GM10248 (cell line): ENCODE measurements around the gene KLRC4.
"Not testable (repeated sequence)": the region's sequence is repeated elsewhere in the genome, so short reads cannot be mapped to it uniquely, and the experiment has no call there.

Experiments used
- CTCF ChIA-PET: fragments of 300-600 bp; sonication (Branson Sonifier 250); formaldehyde crosslinking; extraction: SDS; loops from one replicate; lab custom pipeline; 2021; ENCODE audit warnings: antibody characterized with exemption; lab: Yijun Ruan, JAX
- POLR2A ChIA-PET: fragments of 350-650 bp; sonication (Branson Sonifier 250); formaldehyde crosslinking; extraction: SDS; loops from one replicate; lab custom pipeline; 2020; ENCODE audit warnings: antibody characterized with exemption; lab: Yijun Ruan, JAX
- DNase-seq: peaks from one replicate; pipeline ENCODE4 v3.0.0; 2012; ENCODE audit errors: extremely low spot score
- TF ChIP-seq, protein P1 (sequence below): IDR thresholded peaks from 2 replicates; pipeline ENCODE4 v1.5.1; 2012; ENCODE audit warnings: mild to moderate bottlenecking, low read depth; ENCODE audit errors: extremely low read depth, missing control alignments, control extremely low read depth

KLRC4 gene

DNA sequence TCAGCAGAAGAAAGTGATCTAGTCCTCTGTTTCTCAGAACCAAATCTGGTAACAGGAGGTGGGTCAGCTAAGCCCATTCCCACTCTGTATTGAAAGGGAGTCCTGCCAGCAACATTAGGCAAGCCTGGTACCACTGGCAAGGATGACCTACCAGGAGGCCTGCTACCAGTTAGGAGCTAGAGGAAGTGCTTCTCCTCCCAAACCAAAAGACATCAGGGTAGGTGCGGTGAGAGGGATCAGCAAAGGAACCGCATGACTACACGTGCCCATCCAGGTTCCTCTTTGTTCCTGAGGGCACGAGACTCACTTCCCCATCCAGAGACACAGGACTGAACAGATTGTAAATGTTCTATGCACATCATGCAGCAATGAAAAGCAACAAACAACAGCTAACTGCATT is 2.8 kb downstream of the KLRC4 start:
- ChIA-PET CTCF (interaction anchor here (1.0 kb wide), 1 partner anchor 11 kb away, joined by 3 read pairs; no protein-coding TSS in a partner anchor), POLR2A (no interaction called here)
- no peak for DNase-seq
- TF ChIP-seq, protein P1, sequence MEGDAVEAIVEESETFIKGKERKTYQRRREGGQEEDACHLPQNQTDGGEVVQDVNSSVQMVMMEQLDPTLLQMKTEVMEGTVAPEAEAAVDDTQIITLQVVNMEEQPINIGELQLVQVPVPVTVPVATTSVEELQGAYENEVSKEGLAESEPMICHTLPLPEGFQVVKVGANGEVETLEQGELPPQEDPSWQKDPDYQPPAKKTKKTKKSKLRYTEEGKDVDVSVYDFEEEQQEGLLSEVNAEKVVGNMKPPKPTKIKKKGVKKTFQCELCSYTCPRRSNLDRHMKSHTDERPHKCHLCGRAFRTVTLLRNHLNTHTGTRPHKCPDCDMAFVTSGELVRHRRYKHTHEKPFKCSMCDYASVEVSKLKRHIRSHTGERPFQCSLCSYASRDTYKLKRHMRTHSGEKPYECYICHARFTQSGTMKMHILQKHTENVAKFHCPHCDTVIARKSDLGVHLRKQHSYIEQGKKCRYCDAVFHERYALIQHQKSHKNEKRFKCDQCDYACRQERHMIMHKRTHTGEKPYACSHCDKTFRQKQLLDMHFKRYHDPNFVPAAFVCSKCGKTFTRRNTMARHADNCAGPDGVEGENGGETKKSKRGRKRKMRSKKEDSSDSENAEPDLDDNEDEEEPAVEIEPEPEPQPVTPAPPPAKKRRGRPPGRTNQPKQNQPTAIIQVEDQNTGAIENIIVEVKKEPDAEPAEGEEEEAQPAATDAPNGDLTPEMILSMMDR = no peak

DNA sequence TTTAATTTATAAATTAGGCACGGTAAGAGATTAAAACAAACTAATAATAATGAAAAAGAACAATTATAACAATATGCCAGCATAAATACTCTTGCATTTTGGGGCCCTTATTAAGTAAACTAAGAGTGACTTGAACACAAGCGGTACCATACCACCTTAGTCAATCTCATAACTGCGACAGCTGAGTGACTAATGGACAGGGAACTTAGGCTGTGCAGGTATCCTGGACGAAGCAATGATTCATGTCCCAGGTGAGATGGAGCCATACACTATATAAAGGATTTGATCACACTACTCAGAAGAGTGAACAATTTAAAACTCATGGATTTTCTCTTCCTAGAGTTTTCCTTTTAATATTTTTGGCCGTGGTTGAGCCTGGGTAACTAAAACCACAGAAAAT is 4.3 kb downstream of the KLRC4 start:
- ChIA-PET CTCF (interaction anchor here (1.4 kb wide), 1 partner anchor 74 kb away, joined by 3 read pairs; no protein-coding TSS in a partner anchor), POLR2A (no interaction called here)
- DNase-seq = no peak
- TF ChIP-seq, protein P1 = no peak

DNA sequence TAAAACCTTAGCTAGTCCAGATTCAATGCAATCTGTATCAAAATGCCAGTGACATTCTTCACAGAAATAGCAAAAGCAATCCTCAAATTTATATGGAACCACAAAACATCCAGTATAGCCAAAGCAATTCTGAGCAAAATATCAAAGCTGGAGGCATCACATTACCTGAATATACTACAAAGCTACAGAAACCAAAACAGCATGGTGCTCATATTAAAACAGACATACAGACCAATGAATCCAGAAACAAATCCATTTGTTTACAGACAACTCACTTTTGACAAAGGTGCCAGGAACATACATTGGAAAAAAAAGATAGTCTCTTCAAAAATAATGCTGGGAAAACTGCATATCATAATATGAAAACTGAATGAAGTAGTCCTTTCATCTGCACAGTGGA is 4.8 kb downstream of the KLRC4 start:
- ChIA-PET POLR2A (no interaction called here), CTCF (interaction anchor here (1.4 kb wide), 1 partner anchor 74 kb away, joined by 3 read pairs; no protein-coding TSS in a partner anchor)
- TF ChIP-seq, protein P1 = no peak
- no peak for DNase-seq

DNA sequence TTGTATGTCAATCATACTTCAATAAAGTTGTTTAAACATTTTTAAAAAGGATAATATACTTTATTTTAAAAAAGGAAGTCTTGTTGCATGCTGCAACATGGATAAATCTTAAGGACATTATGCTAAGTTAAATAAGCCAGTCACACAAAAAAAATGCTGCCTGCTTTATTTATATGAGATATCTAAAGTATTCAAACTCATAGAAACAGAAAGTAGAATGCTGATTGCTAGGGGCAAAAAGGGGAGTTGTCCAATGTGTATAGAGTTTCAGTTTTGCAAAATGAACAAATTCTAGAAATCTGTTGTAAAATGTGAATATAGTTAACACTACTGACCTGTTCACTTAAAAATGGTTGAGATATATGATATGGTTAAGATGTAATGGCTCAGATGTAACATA is 8.7 kb downstream of the KLRC4 start:
- ChIA-PET POLR2A (no interaction called here), CTCF (no interaction called here)
- TF ChIP-seq, protein P1 = no peak

DNA sequence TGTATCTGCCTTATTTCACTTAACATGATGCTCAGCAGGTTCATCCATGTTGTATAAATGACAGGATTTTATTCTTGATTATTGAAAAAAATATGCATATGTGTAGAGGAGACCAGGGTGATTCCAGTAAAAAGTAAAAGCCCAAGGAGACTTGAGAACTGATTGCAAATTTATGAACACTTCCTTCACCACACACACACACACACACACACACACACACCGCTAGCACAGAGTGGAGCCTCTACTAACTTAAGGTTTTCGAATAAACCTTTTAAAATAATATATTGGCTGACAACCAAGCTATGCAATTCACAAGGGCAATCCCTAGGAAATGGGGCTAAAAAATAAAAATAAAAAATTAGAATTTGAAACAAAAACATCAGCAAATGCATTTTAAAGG is 11.4 kb downstream of the KLRC4 start:
- DNase-seq = no peak
- POLR2A ChIA-PET = no interaction called here
- TF ChIP-seq, protein P1 = no peak
- CTCF ChIA-PET = no interaction called here

More for the DNA sequence above, 8.7 kb downstream of the KLRC4 start:
- DNase-seq = no peak

DNA sequence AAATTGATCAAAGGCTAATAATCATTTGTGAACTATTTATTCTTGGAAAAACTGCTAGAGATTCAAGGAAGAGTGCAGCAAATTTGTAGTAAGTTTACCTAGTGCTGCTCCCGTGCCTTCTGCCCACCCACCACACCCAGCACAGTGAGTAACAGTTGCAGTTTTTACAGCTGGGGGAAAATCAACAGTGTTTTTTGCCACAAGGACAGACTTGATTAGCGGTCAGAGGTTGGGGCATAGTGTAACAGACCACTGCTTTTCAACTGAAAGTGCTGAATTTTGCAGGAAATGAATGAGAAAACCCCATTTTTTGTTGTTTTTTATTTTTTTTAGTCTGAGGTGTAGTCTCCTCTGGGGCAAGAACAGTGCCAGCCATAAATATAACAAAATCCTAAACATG is 12.3 kb downstream of the KLRC4 start:
- DNase-seq = no peak
- ChIA-PET POLR2A (no interaction called here), CTCF (interaction anchor here (1.1 kb wide), 1 partner anchor 75 kb away, joined by 3 read pairs; no protein-coding TSS in a partner anchor)
- TF ChIP-seq, protein P1 = no peak

DNA sequence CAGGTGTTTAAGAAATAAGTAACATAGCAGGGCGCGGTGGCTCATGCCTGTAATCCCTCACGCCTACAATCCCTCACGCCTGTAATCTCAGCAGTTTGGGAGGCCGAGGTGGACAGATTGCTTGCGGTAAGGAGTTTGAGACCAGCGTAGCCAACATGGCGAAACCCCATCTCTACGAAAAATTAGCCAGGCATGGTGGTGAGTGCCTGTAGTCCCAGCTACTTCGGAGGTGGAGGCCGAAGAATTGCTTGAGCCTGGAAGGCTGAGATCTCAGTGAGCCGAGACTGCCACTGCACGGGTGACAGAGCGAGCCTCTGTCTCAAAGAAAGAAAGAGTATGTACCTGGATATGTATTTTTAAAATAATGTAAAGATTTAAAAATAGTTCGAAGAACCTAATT is 13.4 kb downstream of the KLRC4 start:
- POLR2A ChIA-PET, DNase-seq: not testable (repeated sequence)
- CTCF ChIA-PET = interaction anchor here (1.1 kb wide), 1 partner anchor 74 kb away, joined by 3 read pairs; no protein-coding TSS in a partner anchor
